ENCODE measurements around the gene OTOA. TPM values are rescaled to one million over a fixed set of nuclear protein-coding genes. Genes with fewer than 3 reads are reported as not detected.
"Not testable (repeated sequence)": the region's sequence is repeated elsewhere in the genome, so short reads cannot be mapped to it uniquely, and the experiment has no call there.

OTOA gene
- total and polyA plus RNA-seq, 9 donors: 0.04 to 0.47 (median 0.15) TPM; not detected in 4

GRCh38 chr16:21666772-21667171 lies 3.0 kb downstream of the OTOA start:
- 24 to 34% (median 34%) methylated on average over 3 of the region's 3 CpGs for WGBS, 3 donors
- intact Hi-C loops (cut with DNase I): no loop called here

GRCh38 chr16:21667575-21667974 lies 3.8 kb downstream of the OTOA start:
- Histone ChIP-seq H3K27ac (no peak overlapping the region), H3K4me3 (no peak overlapping the region), H3K27me3 (no peaks in the 10 kb centered on the region), H3K4me1 (ENCODE audit: insufficient read depth) (peaks cover 3% of the 10 kb centered on the region), H3K9me3 (no peaks in the 10 kb centered on the region), H3K36me3 (no peaks in the 10 kb centered on the region)
- TF ChIP-seq CTCF (IDR thresholded peaks at IDR 0.05) (no peak), POLR2A (IDR thresholded peaks at IDR 0.05) (no peak), EP300 (IDR thresholded peaks at IDR 0.05) (no peak)
- no peak for DNase-seq
- intact Hi-C loops (cut with DNase I): no loop called here
- WGBS, 3 donors: 71 to 78% (median 76%) methylated on average over 3 of the region's 3 CpGs

More at GRCh38 chr16:21666772-21667171, 3.0 kb downstream of the OTOA start:
- H3K9me3 ChIP-seq: no peaks in the 10 kb centered on the region
- H3K4me3 ChIP-seq: no peak overlapping the region
- no peak for TF ChIP-seq POLR2A (IDR thresholded peaks at IDR 0.05)
- TF ChIP-seq EP300 (IDR thresholded peaks at IDR 0.05): no peak
- no peak for TF ChIP-seq CTCF (IDR thresholded peaks at IDR 0.05)
- H3K27ac ChIP-seq: no peak overlapping the region
- DNase-seq: no peak
- H3K27me3 ChIP-seq: no peaks in the 10 kb centered on the region
- H3K4me1 ChIP-seq (ENCODE audit: insufficient read depth): peaks cover 3% of the 10 kb centered on the region
- no peaks in the 10 kb centered on the region for H3K36me3 ChIP-seq

DNA sequence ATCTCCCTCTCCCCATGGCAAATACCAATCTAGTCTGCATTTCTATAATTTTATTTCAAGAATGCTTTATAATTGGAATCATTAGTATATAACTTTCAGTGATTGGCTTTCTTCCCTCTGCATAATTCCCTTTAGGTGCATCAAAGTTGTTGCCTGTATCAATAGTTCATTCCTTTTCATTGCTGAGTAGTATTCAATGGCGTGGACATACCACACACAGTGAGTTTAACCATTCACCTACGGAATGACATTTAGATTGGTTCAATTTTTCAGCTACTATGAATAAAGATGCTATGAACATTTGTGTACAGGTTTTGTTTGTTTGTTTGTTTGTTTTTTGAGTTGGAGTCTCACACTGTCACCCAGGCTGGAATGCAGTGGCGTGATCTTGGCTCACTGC lies 9.7 kb downstream of the OTOA start:
- 82 to 89% (median 85%) methylated on average over 3 of the region's 3 CpGs for WGBS, 3 donors
- no peak for DNase-seq
- intact Hi-C loops (cut with DNase I): no loop called here
- H3K27me3 ChIP-seq: no peaks in the 10 kb centered on the region
- no peaks in the 10 kb centered on the region for H3K36me3 ChIP-seq
- no peak overlapping the region for H3K4me3 ChIP-seq
- TF ChIP-seq CTCF (IDR thresholded peaks at IDR 0.05): no peak
- TF ChIP-seq EP300 (IDR thresholded peaks at IDR 0.05): no peak
- no peak for TF ChIP-seq POLR2A (IDR thresholded peaks at IDR 0.05)
- no peak overlapping the region for H3K27ac ChIP-seq
- H3K4me1 ChIP-seq (ENCODE audit: insufficient read depth): no peaks in the 10 kb centered on the region
- H3K9me3 ChIP-seq: no peaks in the 10 kb centered on the region

DNA sequence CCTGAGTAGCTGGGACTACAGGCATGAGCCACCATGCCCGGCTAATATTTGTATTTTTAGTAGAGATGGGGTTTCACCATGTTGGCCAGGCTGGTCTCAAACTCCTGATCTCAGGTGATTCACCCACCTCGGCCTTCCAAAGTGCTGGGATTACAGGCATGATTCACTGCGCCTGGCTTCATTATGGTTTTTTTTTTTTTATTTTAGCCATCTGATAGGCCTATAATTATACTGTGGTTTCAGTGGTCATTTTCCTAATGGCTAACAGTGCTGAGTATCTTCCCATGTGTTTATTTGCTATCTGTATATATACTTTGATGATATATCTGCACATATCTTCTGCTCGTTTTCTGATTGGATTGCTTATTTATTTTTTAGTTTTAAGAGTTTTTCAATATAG lies 10.7 kb downstream of the OTOA start:
- H3K36me3 ChIP-seq; H3K27ac ChIP-seq; intact Hi-C loops (cut with DNase I); H3K9me3 ChIP-seq; H3K4me1 ChIP-seq (ENCODE audit: insufficient read depth); H3K27me3 ChIP-seq; H3K4me3 ChIP-seq; DNase-seq: not testable (repeated sequence)
- 81 to 93% (median 88%) methylated on average over 4 of the region's 4 CpGs for WGBS, 3 donors

DNA sequence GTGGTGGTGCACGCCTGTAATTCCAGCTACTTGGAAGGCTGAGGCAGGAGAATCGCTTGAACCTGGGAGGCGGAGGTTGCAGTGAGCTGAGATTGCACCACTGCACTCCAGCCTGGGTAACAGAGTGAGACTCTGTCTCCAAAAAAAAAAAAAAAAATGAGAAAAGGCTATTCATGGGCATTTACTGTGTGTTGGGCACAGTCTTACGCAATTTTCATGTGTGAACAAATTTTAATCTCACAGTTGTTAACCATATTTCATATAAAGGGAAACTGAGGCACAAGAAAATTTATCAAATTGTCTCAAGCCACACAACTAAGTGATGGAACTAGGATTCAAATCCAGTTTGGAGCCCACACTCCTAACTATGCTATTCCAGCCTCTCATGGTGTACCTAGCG lies 16.9 kb downstream of the OTOA start:
- H3K4me3 ChIP-seq; H3K36me3 ChIP-seq; H3K27me3 ChIP-seq; H3K9me3 ChIP-seq; H3K4me1 ChIP-seq (ENCODE audit: insufficient read depth); intact Hi-C loops (cut with DNase I); H3K27ac ChIP-seq; DNase-seq: not testable (repeated sequence)
- 85 to 91% (median 89%) methylated on average over 5 of the region's 5 CpGs for WGBS, 3 donors

DNA sequence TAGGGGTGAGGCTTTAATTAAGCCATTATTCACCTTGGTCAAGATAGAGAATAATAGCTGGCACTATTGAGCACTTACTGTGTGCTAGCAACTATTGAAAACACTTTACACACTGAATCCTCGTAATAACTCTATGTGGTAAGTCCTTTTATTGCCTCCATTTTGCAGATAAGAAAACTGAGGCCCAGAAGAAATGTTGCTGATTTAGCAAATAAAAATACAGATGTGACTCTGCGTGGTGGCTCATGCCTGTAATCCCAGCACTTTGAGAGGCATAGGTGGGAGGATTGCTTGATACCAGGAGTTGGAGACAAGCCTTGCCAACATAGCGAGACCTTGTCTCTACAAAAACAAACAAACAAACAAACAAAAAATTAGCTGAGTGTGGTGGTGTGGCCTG lies 19.4 kb downstream of the OTOA start:
- intact Hi-C loops (cut with DNase I): no loop called here
- no peaks in the 10 kb centered on the region for H3K36me3 ChIP-seq
- DNase-seq: no peak
- no peak overlapping the region for H3K27ac ChIP-seq
- TF ChIP-seq CTCF (IDR thresholded peaks at IDR 0.05) (no peak), POLR2A (IDR thresholded peaks at IDR 0.05) (no peak), EP300 (IDR thresholded peaks at IDR 0.05) (no peak)
- no peaks in the 10 kb centered on the region for H3K27me3 ChIP-seq
- H3K9me3 ChIP-seq: no peaks in the 10 kb centered on the region
- H3K4me1 ChIP-seq (ENCODE audit: insufficient read depth): no peaks in the 10 kb centered on the region
- 62 to 80% (median 64%) methylated on average over 3 of the region's 3 CpGs for WGBS, 3 donors
- no peak overlapping the region for H3K4me3 ChIP-seq

Measured in ovary (tissue), 9 donors.